ENCODE results near the gene ETV3L.

- no peak for TF ChIP-seq POLR2AphosphoS5 (IDR thresholded peaks at IDR 0.05; ENCODE audit: low read depth, low read length)
- no peak for TF ChIP-seq CTCF (IDR thresholded peaks at IDR 0.05)
- TF ChIP-seq REST (IDR thresholded peaks at IDR 0.05; ENCODE audit: insufficient read depth in 1 of 2, low read depth in 2 of 2, low read length in 1 of 2) = no peak
- TF ChIP-seq SIN3A (IDR thresholded peaks at IDR 0.05; ENCODE audit: borderline replicate concordance, insufficient read depth, low read depth, low read length) = no peak
Observed at GRCh38 chr1:157103268-157103667, 3.7 kb upstream of the ETV3L start.
